Type B pancreatic cell (in vitro differentiated cells): ENCODE data around the gene LY6G6C. TPM values are rescaled to one million over a fixed set of nuclear protein-coding genes. Genes with fewer than 3 reads are reported as not detected.
A peak's percentile ranks its signal among the peaks of the same experiment; 100 is the strongest.

Experiments
- DNase-seq: peaks from one replicate; pipeline ENCODE4 v3.0.0; 2021; ENCODE audit warnings: mixed read lengths; ENCODE audit not compliant: unreplicated experiment; ENCODE audit errors: extremely low spot score
- H3K27ac Mint-ChIP-seq: 2 replicates; pipeline ENCODE4 v1.8.0; 2021; ENCODE audit warnings: mild to moderate bottlenecking, mixed read lengths
- H3K27me3 Mint-ChIP-seq: 2 replicates; pipeline ENCODE4 v1.8.0; 2021; ENCODE audit warnings: mixed read lengths
- H3K36me3 Mint-ChIP-seq: 2 replicates; pipeline ENCODE4 v1.8.0; 2021; ENCODE audit warnings: mixed read lengths
- H3K4me1 Mint-ChIP-seq: one replicate; pipeline ENCODE4 v1.8.0; 2021; ENCODE audit warnings: mixed read lengths; ENCODE audit not compliant: unreplicated experiment
- H3K4me3 Mint-ChIP-seq: 2 replicates; pipeline ENCODE4 v1.8.0; 2021; ENCODE audit warnings: mild to moderate bottlenecking, mixed read lengths
- H3K9me3 Mint-ChIP-seq: 2 replicates; pipeline ENCODE4 v1.8.0; 2021; ENCODE audit warnings: mixed read lengths
- CTCF ChIP-seq: fragments of 200-600 bp; sonication (generic); conservative IDR thresholded peaks from 2 replicates; pipeline ENCODE4 v1.5.0; 2021; ENCODE audit warnings: antibody characterized with exemption, mild to moderate bottlenecking
- total RNA-seq: library from RNA; stranded (reverse); gene quantifications from 2 replicates; pipeline ENCODE4 v1.2.1, GENCODE V29; 2021; ENCODE audit warnings: low replicate concordance

The LY6G6C gene
- total RNA-seq, 1 donor from 2014 or later: 2.5 TPM

DNA sequence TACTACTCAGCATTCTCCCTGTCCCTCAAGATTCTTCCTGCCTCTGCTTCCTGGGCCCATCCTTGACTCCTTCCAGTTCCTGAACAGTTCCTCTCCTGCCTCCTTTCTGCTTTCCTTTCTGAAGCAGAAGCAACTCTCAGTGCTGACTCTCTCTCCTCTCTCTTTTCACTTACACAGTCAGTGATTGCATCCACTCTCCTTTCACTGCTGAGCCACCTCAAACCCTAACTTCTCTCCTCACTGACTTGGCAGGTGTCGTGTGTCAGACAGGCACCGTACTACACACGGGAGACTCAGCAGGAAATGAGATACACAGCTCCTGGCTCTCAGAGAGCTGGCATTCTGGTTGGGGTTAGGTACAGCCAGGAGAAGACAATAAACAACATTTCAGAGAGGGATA is 24.0 kb downstream of the LY6G6C start:
- H3K27ac Mint-ChIP-seq: peak overlapping the region; percentile 49
- no peak for TF ChIP-seq CTCF
- H3K9me3 Mint-ChIP-seq: no peaks in the 10 kb centered on the region
- no peaks in the 10 kb centered on the region for H3K27me3 Mint-ChIP-seq
- peaks cover 18% of the 10 kb centered on the region for H3K36me3 Mint-ChIP-seq
- no peak for DNase-seq
- peaks cover 9% of the 10 kb centered on the region for H3K4me1 Mint-ChIP-seq
- H3K4me3 Mint-ChIP-seq: peak overlapping the region; percentile 14

DNA sequence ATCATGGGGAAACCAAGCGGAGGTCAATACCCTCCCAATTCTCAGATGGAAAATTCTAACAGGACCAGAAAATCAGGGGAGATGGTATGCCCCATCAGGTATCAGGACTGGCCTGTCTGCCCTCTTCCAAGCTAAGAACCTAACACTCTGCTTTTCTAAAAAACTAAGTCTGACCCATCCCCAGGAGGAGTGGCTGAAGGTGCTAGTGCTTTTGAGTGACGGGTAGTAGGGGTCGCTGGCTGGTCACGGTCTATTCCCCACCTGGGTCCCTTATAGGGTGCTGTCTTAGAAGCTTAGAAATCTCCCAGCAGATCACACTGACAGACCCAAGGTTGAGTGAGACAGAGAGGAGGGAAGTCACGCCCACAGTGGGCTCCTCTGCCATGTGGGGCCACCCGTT is 28.0 kb downstream of the LY6G6C start:
- no peak for TF ChIP-seq CTCF
- no peak for DNase-seq
- H3K27ac Mint-ChIP-seq: no peak overlapping the region
- no peaks in the 10 kb centered on the region for H3K9me3 Mint-ChIP-seq
- H3K4me1 Mint-ChIP-seq: no peaks in the 10 kb centered on the region
- peaks cover 22% of the 10 kb centered on the region for H3K36me3 Mint-ChIP-seq
- no peak overlapping the region for H3K4me3 Mint-ChIP-seq
- no peaks in the 10 kb centered on the region for H3K27me3 Mint-ChIP-seq

DNA sequence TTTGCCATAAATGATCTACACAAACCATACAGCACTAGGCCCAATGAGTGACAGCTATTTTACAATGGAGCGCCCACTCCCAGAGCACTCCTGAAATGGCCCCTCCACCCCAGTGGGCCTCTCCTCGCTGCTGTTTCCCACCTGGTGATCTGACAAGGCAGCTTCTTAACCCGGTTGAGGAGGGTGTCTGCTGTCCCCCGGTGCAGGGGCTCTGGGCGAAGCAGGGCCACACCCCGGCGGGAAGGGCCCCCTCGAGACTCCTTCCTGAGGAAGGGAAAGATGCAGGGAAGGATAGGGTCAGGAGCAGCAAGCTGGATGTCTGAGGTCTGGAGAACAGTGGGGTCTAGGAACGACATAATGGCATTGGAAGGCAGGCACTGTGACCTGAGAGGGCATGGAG is 28.7 kb downstream of the LY6G6C start:
- TF ChIP-seq CTCF: no peak
- Mint-ChIP-seq H3K36me3 (peaks cover 20% of the 10 kb centered on the region), H3K9me3 (no peaks in the 10 kb centered on the region), H3K27ac (no peak overlapping the region), H3K4me1 (no peaks in the 10 kb centered on the region), H3K4me3 (no peak overlapping the region), H3K27me3 (no peaks in the 10 kb centered on the region)
- no peak for DNase-seq

DNA sequence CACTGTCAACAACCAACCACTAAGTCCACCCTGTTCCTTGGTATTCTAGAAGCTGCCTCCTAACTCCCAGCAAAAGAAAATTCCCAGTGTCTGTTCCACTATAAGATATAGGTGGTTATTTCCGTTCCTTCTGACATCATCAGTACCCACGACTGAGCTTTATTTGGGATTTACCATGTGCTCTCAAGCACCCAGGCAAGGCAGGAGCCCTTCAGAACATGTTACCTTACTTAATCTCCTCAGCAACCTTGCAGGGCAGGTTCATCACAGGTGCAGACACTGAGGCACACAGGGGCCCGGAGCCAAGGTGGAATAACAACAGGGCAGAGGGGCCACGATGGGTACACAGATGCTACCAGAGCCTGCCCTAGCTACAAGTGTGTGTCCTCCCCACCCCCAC is 29.2 kb downstream of the LY6G6C start:
- no peaks in the 10 kb centered on the region for H3K9me3 Mint-ChIP-seq
- H3K4me3 Mint-ChIP-seq: no peak overlapping the region
- H3K27me3 Mint-ChIP-seq: no peaks in the 10 kb centered on the region
- DNase-seq: no peak
- peaks cover 14% of the 10 kb centered on the region for H3K36me3 Mint-ChIP-seq
- no peak overlapping the region for H3K27ac Mint-ChIP-seq
- no peak for TF ChIP-seq CTCF
- H3K4me1 Mint-ChIP-seq: no peaks in the 10 kb centered on the region

- no peak for DNase-seq
- no peaks in the 10 kb centered on the region for H3K9me3 Mint-ChIP-seq
- no peak for TF ChIP-seq CTCF
- peaks cover 8% of the 10 kb centered on the region for H3K36me3 Mint-ChIP-seq
- no peak overlapping the region for H3K27ac Mint-ChIP-seq
- H3K4me1 Mint-ChIP-seq: no peaks in the 10 kb centered on the region
- no peaks in the 10 kb centered on the region for H3K27me3 Mint-ChIP-seq
- H3K4me3 Mint-ChIP-seq: no peak overlapping the region
Measured at GRCh38 chr6:31691564-31692108, 29.9 kb downstream of the LY6G6C start.

DNA sequence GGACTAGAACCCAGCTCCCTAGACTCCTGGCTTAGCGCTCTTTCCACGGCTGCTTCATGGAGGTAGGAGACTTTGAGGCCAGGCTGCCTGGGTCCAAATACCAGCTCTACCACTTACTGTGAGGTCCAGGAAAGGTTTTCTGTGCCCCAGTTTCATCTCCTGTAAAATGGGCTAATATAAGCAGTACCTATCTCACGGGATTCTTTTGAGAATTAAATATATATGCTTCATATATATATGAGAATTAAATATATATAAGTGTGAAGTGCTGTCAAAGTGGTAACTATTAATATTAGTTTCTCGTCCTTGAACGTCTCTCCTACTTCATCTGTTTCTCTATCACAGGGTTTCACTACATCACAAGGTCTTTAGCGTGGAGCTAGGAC is 30.5 kb downstream of the LY6G6C start:
- H3K9me3 Mint-ChIP-seq: no peaks in the 10 kb centered on the region
- H3K27ac Mint-ChIP-seq: no peak overlapping the region
- no peaks in the 10 kb centered on the region for H3K4me1 Mint-ChIP-seq
- no peak for DNase-seq
- no peak overlapping the region for H3K4me3 Mint-ChIP-seq
- no peak for TF ChIP-seq CTCF
- no peaks in the 10 kb centered on the region for H3K27me3 Mint-ChIP-seq
- H3K36me3 Mint-ChIP-seq: peaks cover 12% of the 10 kb centered on the region
